Activated CD8-positive, alpha-beta memory T cell treated with anti-CD3 and anti-CD28 coated beads for 1 hour (primary cell): ENCODE measurements around the gene SUFU.
A peak's percentile ranks its signal among the peaks of the same experiment; 100 is the strongest.

Experiments
- DNase-seq, 2 donors: peaks; one replicate each; pipeline ENCODE4 v3.0.0-alpha.2; 2020; ENCODE audit warnings: low read depth in 1 of 2; ENCODE audit errors: extremely low read depth in 1 of 2

Gene SUFU

DNA sequence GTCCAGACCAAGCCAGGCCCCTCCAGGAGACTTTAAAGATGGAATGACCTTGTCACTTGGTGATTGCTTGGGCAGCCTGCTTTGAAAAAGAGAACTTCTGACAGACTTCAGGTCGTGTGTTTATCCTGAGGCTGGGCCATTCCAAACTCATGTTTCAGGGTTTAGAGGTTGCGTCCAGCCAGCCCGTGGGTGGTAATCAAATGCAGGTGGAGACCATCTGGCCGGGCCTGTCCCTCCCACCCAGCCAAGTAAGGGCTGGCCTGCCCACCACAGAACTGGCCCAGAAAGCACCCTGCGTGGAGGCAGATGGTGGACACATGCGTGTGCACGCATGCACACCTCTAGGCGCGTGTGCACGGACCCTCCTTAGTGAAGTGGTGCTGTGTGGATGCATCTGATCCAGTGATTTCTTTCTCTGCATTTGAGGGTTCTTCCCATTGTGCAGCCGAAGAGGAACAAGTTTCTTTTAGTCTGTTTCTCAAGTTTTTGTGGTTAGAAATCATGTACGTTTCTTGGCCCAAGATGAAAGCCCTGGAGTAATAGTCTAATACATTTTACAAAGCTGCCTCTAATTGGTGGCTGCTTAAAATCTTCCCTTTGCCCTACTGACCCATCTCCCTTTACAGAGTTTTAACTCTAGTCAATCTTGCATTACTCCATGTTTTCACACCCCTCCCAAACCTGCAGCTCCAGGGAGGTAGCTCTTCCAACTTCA, 43.0 kb downstream of the SUFU start:
- no peak for DNase-seq

DNA sequence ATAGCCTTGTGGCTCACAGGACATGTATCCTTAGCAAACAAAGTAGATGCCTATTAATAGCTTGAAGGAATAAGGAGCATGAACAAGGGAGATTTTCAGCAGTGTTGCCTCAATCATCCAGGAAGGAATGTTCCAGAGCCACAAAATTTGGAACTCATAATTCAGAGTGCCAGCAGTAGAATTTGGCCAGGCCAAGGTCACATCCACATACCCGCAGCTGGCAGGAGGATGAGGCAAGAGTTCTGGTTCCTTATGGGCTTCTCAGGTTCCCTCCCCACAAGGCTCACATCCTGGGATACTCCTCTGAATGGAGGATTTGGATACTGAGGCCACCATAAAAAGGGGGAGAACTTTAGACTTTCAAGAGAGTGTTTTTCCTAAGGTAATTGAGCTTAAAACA, 45.8 kb downstream of the SUFU start:
- no peak for DNase-seq

- DNase-seq, result no peak
Measured at GRCh38 chr10:102550636-102551210, 47.0 kb downstream of the SUFU start.

- DNase-seq, result no peak
Measured at GRCh38 chr10:102552533-102552932, 48.8 kb downstream of the SUFU start.

DNA sequence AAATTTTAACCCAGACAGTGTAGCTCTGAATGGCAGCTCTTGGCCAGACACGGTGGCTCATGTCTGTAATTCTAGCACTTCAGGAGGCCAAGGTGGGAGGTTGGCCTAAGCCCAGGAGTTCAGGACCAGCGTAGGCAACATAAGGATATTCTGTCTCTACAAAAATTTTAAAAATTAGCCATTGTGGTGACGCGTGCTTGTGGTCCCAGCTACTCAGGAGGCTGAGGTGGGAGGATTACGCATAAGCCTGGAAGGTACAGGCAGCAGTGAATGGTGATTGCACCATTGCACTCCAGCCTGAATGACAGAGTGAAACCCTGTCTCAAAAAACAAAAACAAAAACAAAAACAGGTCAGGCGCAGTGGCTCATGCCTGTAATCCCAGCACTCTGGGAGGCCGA, 50.0 kb downstream of the SUFU start:
- no peak for DNase-seq

DNA sequence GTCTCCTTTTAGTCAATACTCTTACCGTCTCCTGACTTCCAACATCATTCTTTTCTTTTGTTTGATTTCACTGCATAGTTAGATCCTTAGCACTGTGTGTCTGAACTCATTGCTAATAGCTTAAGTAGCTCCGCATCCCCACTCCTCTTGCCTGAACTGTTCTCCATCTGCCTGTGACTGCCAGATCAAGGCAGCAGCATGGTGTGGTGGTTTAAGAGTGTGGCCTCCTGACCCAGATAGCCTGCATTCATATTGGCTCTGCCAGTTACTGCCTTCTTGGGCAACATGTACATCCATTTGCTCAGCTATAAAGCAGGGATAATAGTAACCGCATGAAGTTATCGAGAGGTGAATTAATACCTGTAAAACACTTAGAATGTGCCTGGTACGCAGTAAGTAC, 50.8 kb downstream of the SUFU start:
- no peak for DNase-seq

GRCh38 chr10:102555781-102556328, 52.1 kb downstream of the SUFU start:
- DNase-seq, result no peak

DNA sequence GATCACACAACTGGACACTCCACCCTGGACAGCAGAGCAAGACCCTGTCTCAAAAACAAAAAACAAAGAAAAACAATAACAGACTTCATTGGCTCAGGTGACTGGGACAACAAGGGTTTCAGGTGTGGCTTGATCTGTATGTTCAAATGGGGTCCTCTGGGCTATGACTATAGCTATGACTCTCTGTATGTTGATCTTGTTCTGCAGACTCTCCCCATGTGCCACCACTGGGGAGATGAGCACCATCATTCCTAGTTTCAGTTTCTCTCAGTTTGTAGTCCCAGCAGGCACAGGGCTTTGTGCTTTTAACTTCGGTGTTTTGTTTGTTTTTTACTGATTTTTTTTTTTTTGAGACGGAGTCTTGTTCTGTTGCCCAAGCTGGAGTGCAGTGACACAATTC, 53.8 kb downstream of the SUFU start:
- no peak for DNase-seq

DNA sequence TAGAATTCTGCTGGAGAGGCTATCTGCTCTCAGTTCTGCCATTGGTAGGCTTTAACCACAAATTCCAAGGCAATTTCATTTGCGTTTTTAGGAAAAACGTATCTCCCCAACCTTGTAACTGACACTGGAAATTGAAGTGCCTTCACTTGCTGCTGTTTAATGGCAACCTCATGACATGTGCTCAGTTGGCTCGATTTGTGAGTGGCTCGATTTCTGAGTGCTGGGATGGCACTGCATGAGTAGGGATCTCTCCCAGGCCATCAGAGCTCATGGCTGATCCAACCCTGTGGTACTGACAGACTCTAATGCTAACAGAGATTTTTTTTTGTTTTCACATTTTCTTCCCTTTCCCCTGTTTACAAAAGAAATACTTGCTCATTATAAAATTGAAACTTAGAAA, 56.0 kb downstream of the SUFU start:
- no peak for DNase-seq

DNA sequence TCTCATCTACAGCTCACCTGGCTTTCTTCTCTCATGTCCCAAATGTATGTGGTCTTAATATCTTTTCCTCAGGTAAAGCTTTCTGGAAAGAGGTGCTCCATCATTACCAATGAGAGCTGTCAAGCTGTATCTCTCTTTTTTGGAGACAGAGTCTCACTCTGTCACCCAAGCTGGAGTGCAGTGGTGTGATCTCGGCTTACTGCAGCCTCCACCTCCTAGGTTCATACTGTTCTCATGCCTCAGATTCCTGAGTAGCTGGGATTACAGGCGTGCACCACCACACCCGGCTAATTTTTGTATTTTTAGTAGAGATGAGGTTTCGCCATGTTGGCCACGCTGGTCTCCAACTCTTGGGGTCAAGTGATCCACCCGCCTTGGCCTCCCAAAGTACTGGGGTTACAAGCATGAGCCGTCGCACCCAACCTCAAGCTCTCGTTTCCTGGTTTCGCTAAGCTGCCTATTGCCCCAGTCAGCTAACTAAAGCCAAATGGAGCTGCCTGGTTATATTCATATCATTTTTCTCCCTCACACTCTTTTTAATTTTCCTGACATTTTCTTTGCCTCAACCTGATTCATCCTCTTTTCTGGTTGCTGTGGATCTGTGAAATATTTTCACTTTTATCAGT, 60.5 kb downstream of the SUFU start:
- DNase-seq, result no peak

- DNase-seq, result no peak
Measured at GRCh38 chr10:102565793-102566192, 62.0 kb downstream of the SUFU start.

DNA sequence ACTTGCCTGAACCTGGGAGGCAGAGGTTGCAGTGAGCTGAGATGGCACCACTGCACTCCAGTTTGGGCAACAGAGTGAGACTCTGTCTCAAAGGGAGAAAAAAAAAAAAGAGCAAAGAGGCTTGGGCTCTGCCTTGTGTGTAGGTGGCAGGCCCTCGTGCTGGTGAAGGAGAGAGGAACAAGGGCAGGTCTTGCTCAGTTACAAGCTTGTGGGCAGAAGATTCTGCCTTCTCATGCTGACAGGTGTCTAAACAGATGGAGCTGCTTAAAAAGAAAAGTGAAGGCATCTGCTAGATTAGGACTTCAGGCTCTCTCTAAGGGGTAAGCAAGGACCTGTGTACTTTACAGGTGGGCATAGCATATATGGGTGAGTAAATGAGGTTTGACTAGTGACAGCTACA, 75.0 kb downstream of the SUFU start:
- DNase-seq, result no peak

DNA sequence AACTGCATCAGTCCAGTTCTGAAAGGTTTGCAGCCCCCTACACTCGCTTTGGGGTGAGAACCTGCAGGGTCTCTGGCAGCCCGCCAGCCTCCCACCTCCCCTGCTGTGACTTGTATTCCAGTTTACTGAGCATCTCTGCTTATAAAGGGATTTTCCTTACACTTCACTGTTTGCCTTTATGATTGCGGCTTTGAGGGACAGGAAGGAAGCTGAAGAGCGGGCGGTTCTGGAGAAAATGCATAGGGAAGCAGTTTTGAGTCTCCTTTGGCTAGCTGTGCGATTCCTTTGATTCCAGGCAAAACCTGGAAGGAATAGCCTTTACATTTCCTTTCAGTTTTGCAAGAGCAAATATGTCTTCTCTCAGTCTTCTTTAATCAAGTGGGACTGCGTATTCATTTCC, 75.6 kb downstream of the SUFU start:
- no peak for DNase-seq

DNA sequence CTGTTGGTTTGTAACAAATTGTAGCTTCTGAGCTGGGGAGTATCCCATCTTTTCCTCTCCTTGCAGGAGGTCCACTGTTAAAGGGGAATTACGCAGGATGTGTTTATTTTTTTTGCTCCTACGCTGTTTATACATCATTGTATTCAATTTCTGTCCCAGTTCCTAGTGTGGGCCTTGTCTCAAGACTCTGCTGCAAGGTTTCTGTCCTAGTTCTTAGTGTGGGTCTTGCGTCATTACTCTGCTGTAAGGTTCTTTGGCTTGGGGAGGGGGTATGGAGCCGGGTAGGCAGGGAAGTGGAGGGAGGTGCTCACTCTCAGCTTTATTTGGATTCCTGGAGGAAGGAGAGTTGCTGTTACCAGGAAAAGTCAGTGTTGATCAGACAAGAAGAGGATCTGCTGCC, 76.5 kb downstream of the SUFU start:
- DNase-seq, result no peak

GRCh38 chr10:102581401-102581800, 77.6 kb downstream of the SUFU start:
- DNase-seq, result no peak

DNA sequence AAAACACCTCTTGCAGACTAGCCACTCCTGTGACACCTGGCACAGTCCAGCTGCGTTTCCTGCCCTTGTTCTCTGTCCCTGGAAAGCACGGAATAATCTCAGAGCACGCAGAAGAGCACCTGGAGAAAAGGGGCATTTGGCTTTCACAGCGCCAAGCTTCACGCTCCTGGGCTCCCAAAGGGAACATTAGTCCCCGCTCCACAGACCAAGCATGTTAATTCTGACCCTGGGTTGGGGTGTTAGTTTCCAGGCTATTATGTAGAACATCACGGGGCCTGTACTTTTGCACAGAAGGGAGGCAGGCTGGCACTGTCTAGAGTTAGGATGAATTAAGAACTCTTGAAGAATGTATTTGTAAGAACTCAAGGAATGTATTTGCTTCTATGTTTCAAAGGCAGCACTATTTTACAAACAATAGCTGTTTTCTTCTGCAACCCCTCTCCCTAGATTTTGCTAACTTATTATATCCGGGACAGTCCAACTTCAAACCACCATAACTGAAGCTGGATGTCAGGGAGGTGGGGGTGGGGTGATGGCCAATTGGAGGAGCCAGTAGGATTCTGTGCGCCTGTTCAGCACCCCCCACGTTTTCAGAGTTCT, 78.3 kb downstream of the SUFU start:
- DNase-seq, result no peak

GRCh38 chr10:102583435-102584417, 80.0 kb downstream of the SUFU start:
- DNase-seq, result peak; percentile 64 to 69

DNA sequence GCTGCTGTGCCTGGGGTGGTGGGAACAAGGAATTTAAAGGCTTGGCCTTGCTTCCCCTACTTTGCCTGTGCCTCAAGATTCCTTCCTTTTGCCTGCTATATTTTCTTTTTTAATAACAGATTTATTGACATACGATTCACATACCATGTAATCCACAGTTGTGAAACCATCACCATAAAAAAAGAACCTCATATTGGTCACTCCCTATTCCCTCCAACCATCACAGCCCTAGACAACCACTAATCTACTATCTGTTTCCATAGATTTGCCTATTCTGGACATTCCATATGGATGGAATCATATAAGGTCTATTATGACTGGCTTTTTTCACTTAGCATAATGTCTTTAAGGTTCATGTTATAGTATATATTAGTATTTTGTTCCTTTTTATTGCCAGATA, 81.3 kb downstream of the SUFU start:
- DNase-seq, result no peak

- no peak for DNase-seq
Measured at GRCh38 chr10:102586858-102587257, 83.1 kb downstream of the SUFU start.

- no peak for DNase-seq
Measured at GRCh38 chr10:102588875-102589274, 85.1 kb downstream of the SUFU start.
